B cell (primary cell): ENCODE results near the gene LIMK2. TPM values are rescaled to one million over a fixed set of nuclear protein-coding genes. Genes with fewer than 3 reads are reported as not detected.

Experiments
- ATAC-seq: fragments of 200-7000 bp; cut with Tn5 transposase; one replicate; pipeline ENCODE4 v1.10.0; 2021; ENCODE audit warnings: low read depth, mild to moderate bottlenecking, moderate number of reproducible peaks, moderate library complexity
- CTCF ChIA-PET: fragments of 350-600 bp; sonication (Branson Sonifier 250); formaldehyde crosslinking; loops from one replicate; lab custom pipeline; 2021; ENCODE audit warnings: antibody characterized with exemption, inconsistent platforms; lab: Charles Lee
- POLR2A ChIA-PET: fragments of 350-600 bp; sonication (Branson Sonifier 250); formaldehyde crosslinking; loops from one replicate; lab custom pipeline; 2021; ENCODE audit warnings: antibody characterized with exemption; lab: Charles Lee
- DNase-seq: peaks from one replicate; pipeline ENCODE4 v3.0.0; 2013
- H2AFZ ChIP-seq: 2 replicates; pipeline ENCODE4 v1.6.1; 2012; ENCODE audit warnings: mild to moderate bottlenecking, low read depth, low read length; ENCODE audit not compliant: insufficient read depth, poor library complexity, severe bottlenecking
- H3K27ac ChIP-seq, 2 donors: 1 replicate in 1 of 2; 2 replicates in 1 of 2; pipeline ENCODE4 v1.5.1; 2012 to 2013; ENCODE audit warnings: low read length in 2 of 2, mild to moderate bottlenecking in 2 of 2, moderate library complexity in 1 of 2
- H3K27me3 ChIP-seq, 4 experiments: fragments of 200-600 bp in 1 of 4; sonication (generic) in 1 of 4; replicated peaks in 1 of 4; 1 replicate in 2 of 4; 2 replicates in 2 of 4; pipeline versions ENCODE4 v1.6.1 to v1.7.0; 2013 to 2016; ENCODE audit warnings: low read length in 3 of 4, mild to moderate bottlenecking in 2 of 4, mixed read lengths in 1 of 4, moderate library complexity in 1 of 4; ENCODE audit not compliant: insufficient read depth in 4 of 4, control insufficient read depth in 3 of 4; ENCODE audit errors: control extremely low read depth in 1 of 4
- H3K36me3 ChIP-seq, 2 experiments: replicated peaks in 1 of 2; 1 replicate in 1 of 2; 2 replicates in 1 of 2; pipeline versions ENCODE4 v1.6.1 to v1.7.1; 2013; ENCODE audit warnings: low read length in 1 of 2; ENCODE audit not compliant: insufficient read depth in 2 of 2, control insufficient read depth in 1 of 2; ENCODE audit errors: control extremely low read depth in 1 of 2, extremely low read depth in 1 of 2
- H3K4me1 ChIP-seq, 2 donors: fragments of 200-600 bp in 1 of 2; sonication (generic) in 1 of 2; 1 replicate in 1 of 2; 2 replicates in 1 of 2; pipeline versions ENCODE4 v1.5.1 to v1.6.1; 2013 to 2017; ENCODE audit warnings: low read length in 2 of 2; ENCODE audit not compliant: control insufficient read depth in 2 of 2, insufficient read depth in 2 of 2
- H3K4me2 ChIP-seq: replicated peaks from 2 replicates; pipeline ENCODE3; 2012; ENCODE audit warnings: mild to moderate bottlenecking, low read depth, low read length; ENCODE audit not compliant: poor library complexity, severe bottlenecking
- H3K4me3 ChIP-seq, 5 experiments: fragments of 200-600 bp in 1 of 5; sonication (generic) in 1 of 5; 1 replicate in 3 of 5; 2 replicates in 2 of 5; pipeline versions ENCODE4 v1.5.1 to v1.7.0; 2011 to 2016; ENCODE audit warnings: low read length in 4 of 5, mild to moderate bottlenecking in 4 of 5, low read depth in 2 of 5, control low read depth in 1 of 5, moderate library complexity in 1 of 5; ENCODE audit not compliant: insufficient read depth in 1 of 5; ENCODE audit errors: control extremely low read depth in 1 of 5, extremely low read depth in 1 of 5
- H3K79me2 ChIP-seq: fragments of 200-600 bp; sonication (generic); one replicate; pipeline ENCODE4 v1.6.0; 2016; ENCODE audit warnings: low read length; ENCODE audit not compliant: control insufficient read depth, insufficient read depth
- H3K9ac ChIP-seq: fragments of 200-600 bp; sonication (generic); 2 replicates; pipeline ENCODE4 v1.6.1; 2017; ENCODE audit warnings: mild to moderate bottlenecking, low read length, moderate library complexity
- H3K9me3 ChIP-seq, 3 donors: one replicate each; pipeline versions ENCODE4 v1.6.1 to v1.7.1; 2013; ENCODE audit warnings: low read length in 2 of 3; ENCODE audit not compliant: control insufficient read depth in 2 of 3, insufficient read depth in 1 of 3; ENCODE audit errors: control extremely low read depth in 1 of 3
- H4K20me1 ChIP-seq: 2 replicates; pipeline ENCODE4 v1.6.0; 2012; ENCODE audit warnings: mild to moderate bottlenecking, low read length; ENCODE audit not compliant: insufficient read depth, control insufficient read depth, poor library complexity, severe bottlenecking
- H3K27ac Mint-ChIP-seq: one replicate; pipeline ENCODE4 v1.8.0; 2021; ENCODE audit warnings: mixed read lengths
- H3K27me3 Mint-ChIP-seq: one replicate; pipeline ENCODE4 v1.8.0; 2021; ENCODE audit warnings: mixed read lengths
- H3K4me1 Mint-ChIP-seq: one replicate; pipeline ENCODE4 v1.8.0; 2021; ENCODE audit warnings: mixed read lengths
- H3K4me3 Mint-ChIP-seq: one replicate; pipeline ENCODE4 v1.8.0; 2021; ENCODE audit warnings: mixed read lengths
- H3K9me3 Mint-ChIP-seq: one replicate; pipeline ENCODE4 v1.8.0; 2022; ENCODE audit warnings: mixed read lengths; ENCODE audit not compliant: insufficient read depth
- CTCF ChIP-seq: fragments of 200-600 bp; IDR thresholded peaks from one replicate; pipeline ENCODE4 v1.8.0; 2022; ENCODE audit warnings: antibody characterized with exemption, mild to moderate bottlenecking
- EZH2 ChIP-seq: IDR thresholded peaks from 2 replicates; pipeline ENCODE4 v1.6.1; 2012; ENCODE audit warnings: borderline replicate concordance, low read depth, mild to moderate bottlenecking, moderate library complexity, low read length; ENCODE audit not compliant: insufficient read depth, poor library complexity, severe bottlenecking
- WGBS: methylation state at CpG from one replicate; pipeline ENCODE4 v1.1.5; 2013; ENCODE audit warnings: missing lambda C conversion rate; ENCODE audit not compliant: insufficient coverage; 5-methylcytosine and 5-hydroxymethylcytosine counted together
- intact Hi-C: fragments of 100-400 bp; cut with micrococcal nuclease; formaldehyde crosslinking; loops from one replicate; pipeline ENCODE4 v1.10.0; 2022
- polyA plus RNA-seq: library from polyadenylated mRNA; depleted of rRNA; stranded (reverse); fragments of >200 nt; gene quantifications from 2 replicates; pipeline ENCODE4 v1.2.3, GENCODE V29; 2012
- total RNA-seq, 2 donors: library from RNA; stranded (reverse); fragments of 120-200 nt in 1 of 2; gene quantifications; 1 replicate in 1 of 2; 2 replicates in 1 of 2; pipeline versions ENCODE4 v1.2.3 to v1.2.4, GENCODE V29; 2013 to 2022

Gene LIMK2
- total and polyA plus RNA-seq, 2 donors (not counting 1 experiment from before 2014, with no cell fraction given) = 6.8 to 20.2 TPM

GRCh38 chr22:31288496-31289240 lies 76.6 kb downstream of the LIMK2 start:
- peaks cover 8 to 50% of the 10 kb centered on the region in 2 experiments for H3K36me3 ChIP-seq
- peaks cover 66 to 81% of the 10 kb centered on the region in 2 donors for H3K4me1 ChIP-seq
- H3K9me3 Mint-ChIP-seq = no peaks in the 10 kb centered on the region
- POLR2A ChIA-PET = interaction anchor here (0.9 to 2.6 kb wide), 2 partner anchors 56 to 110 kb away, joined by 3 to 13 read pairs; no protein-coding TSS in a partner anchor
- CTCF ChIA-PET = interaction anchor here (1.5 to 18.7 kb wide), 3 partner anchors 9 to 24 kb away, joined by 3 to 208 read pairs (median 67); no protein-coding TSS in a partner anchor
- H4K20me1 ChIP-seq = peaks cover 5% of the 10 kb centered on the region
- H3K4me3 Mint-ChIP-seq = peak overlapping the region; percentile 97
- H3K4me2 ChIP-seq = peak overlapping the region; percentile 97
- WGBS = 39% methylated on average over 4 of the region's 5 CpGs
- H3K27me3 Mint-ChIP-seq = no peaks in the 10 kb centered on the region
- H3K4me1 Mint-ChIP-seq = peaks cover 65% of the 10 kb centered on the region
- H3K4me3 ChIP-seq = peak overlapping the region in 3 of 5 experiments; percentile 0 to 85 (median 72)
- DNase-seq = peak; percentile 40
- peak overlapping the region; percentile 99 to 100 for H3K27ac ChIP-seq
- intact Hi-C loops = no loop called here
- peaks cover 75% of the 10 kb centered on the region for H3K79me2 ChIP-seq
- H3K27me3 ChIP-seq = no peaks in the 10 kb centered on the region
- ATAC-seq = no peak
- H3K9me3 ChIP-seq = no peaks in the 10 kb centered on the region
- peak overlapping the region; percentile 100 for H3K27ac Mint-ChIP-seq
- TF ChIP-seq EZH2 = no peak
- no peak for TF ChIP-seq CTCF
- no peak overlapping the region for H2AFZ ChIP-seq
- peak overlapping the region; percentile 99 for H3K9ac ChIP-seq

- ChIA-PET CTCF (interaction anchor here (0.7 to 18.7 kb wide), 5 partner anchors 17 to 78 kb away, joined by 3 to 208 read pairs (median 17); partner anchors contain the start of genes LIMK2 and PATZ1), POLR2A (interaction anchor here (0.9 to 2.6 kb wide), 3 partner anchors 55 to 109 kb away, joined by 3 to 18 read pairs (median 13); partner anchors contain the start of gene PATZ1)
- Mint-ChIP-seq H3K27ac (peak overlapping the region; percentile 100), H3K27me3 (no peaks in the 10 kb centered on the region), H3K4me3 (peak overlapping the region; percentile 97), H3K4me1 (peaks cover 70% of the 10 kb centered on the region), H3K9me3 (no peaks in the 10 kb centered on the region)
- WGBS = 63% methylated on average over 10 of the region's 13 CpGs
- H3K27ac ChIP-seq = peak overlapping the region; percentile 99 to 100
- H3K9ac ChIP-seq = peak overlapping the region; percentile 99
- H3K9me3 ChIP-seq = no peaks in the 10 kb centered on the region
- H2AFZ ChIP-seq = no peak overlapping the region
- H3K4me1 ChIP-seq = peaks cover 72 to 85% of the 10 kb centered on the region in 2 donors
- H4K20me1 ChIP-seq = peaks cover 5% of the 10 kb centered on the region
- ATAC-seq (no peak), DNase-seq (no peak)
- intact Hi-C loops = no loop called here
- H3K79me2 ChIP-seq = peaks cover 78% of the 10 kb centered on the region
- peaks cover 7 to 44% of the 10 kb centered on the region in 2 experiments for H3K36me3 ChIP-seq
- TF ChIP-seq CTCF (no peak), EZH2 (no peak)
- peak overlapping the region; percentile 97 for H3K4me2 ChIP-seq
- no peaks in the 10 kb centered on the region for H3K27me3 ChIP-seq
- peak overlapping the region in 4 of 5 experiments; percentile 72 to 95 (median 90) for H3K4me3 ChIP-seq
Observed at GRCh38 chr22:31289344-31289743, 77.2 kb downstream of the LIMK2 start.
